Thyroid gland (tissue), 4 donors: Measurements from ENCODE around the gene PGP. TPM values are rescaled to one million over a fixed set of nuclear protein-coding genes. Genes with fewer than 3 reads are reported as not detected.

ENCODE experiments used
- DNase-seq, 2 donors: peaks; one replicate each; pipeline ENCODE4 v3.0.0-alpha.2; 2019
- H3K27ac ChIP-seq, 3 donors: fragments of 200-600 bp; sonication (generic); 1 replicate in 2 of 3; 2 replicates in 1 of 3; pipeline ENCODE4 v1.5.1; 2016 to 2019; ENCODE audit warnings: mild to moderate bottlenecking in 1 of 3, moderate library complexity in 1 of 3
- H3K27me3 ChIP-seq: fragments of 200-600 bp; sonication (generic); one replicate; pipeline ENCODE4 v1.5.1; 2019
- H3K36me3 ChIP-seq, 2 donors: fragments of 200-600 bp; sonication (generic); one replicate each; pipeline ENCODE4 v1.5.1; 2016 to 2019
- H3K4me1 ChIP-seq, 2 donors: fragments of 200-600 bp; sonication (generic); one replicate each; pipeline ENCODE4 v1.5.1; 2017 to 2019
- H3K4me3 ChIP-seq, 3 donors: fragments of 200-600 bp; sonication (generic); replicated peaks in 1 of 3; 1 replicate in 2 of 3; 2 replicates in 1 of 3; pipeline ENCODE4 v1.5.1; 2016; ENCODE audit warnings: mild to moderate bottlenecking in 1 of 3
- H3K9me3 ChIP-seq: fragments of 200-600 bp; sonication (generic); one replicate; pipeline ENCODE4 v1.5.1; 2017
- CTCF ChIP-seq, 6 experiments: fragments of 200-600 bp in 3 of 6; fragments of 450-650 bp in 3 of 6; sonication (generic) in 3 of 6; IDR thresholded peaks; one replicate each; pipeline ENCODE4 v1.5.1; 2016 to 2019; ENCODE audit warnings: antibody characterized with exemption in 6 of 6, mild to moderate bottlenecking in 2 of 6, inconsistent platforms in 1 of 6, moderate library complexity in 1 of 6
- POLR2A ChIP-seq, 2 donors: fragments of 450-650 bp; IDR thresholded peaks; one replicate each; pipeline ENCODE4 v1.6.1; 2017; ENCODE audit warnings: antibody characterized with exemption in 2 of 2, mild to moderate bottlenecking in 2 of 2, moderate library complexity in 1 of 2
- WGBS, 2 donors: methylation state at CpG; one replicate each; pipeline ENCODE4 v1.1.5; 2017; 5-methylcytosine and 5-hydroxymethylcytosine counted together
- intact Hi-C: fragments of 100-400 bp; cut with DNase I; formaldehyde crosslinking; loops from one replicate; pipeline ENCODE4 v1.15.1; 2023
- total RNA-seq, 4 donors: library from RNA; depleted of rRNA; stranded (reverse); fragments of >200 nt; gene quantifications; one replicate each; pipeline ENCODE4 v1.2.3, GENCODE V29; 2016

Gene PGP
- total RNA-seq, 4 donors from 2014 or later, result 13.4 to 44.0 (median 28.8) TPM

GRCh38 chr16:2181952-2182351, 32.7 kb downstream of the PGP start:
- 94 to 95% methylated on average over 16 to 19 of the region's 20 CpGs for WGBS, 2 donors
- H3K36me3 ChIP-seq, result peaks cover 0 to 9% of the 10 kb centered on the region in 2 donors
- no peaks in the 10 kb centered on the region for H3K27me3 ChIP-seq
- DNase-seq, result no peak
- no peaks in the 10 kb centered on the region for H3K4me1 ChIP-seq
- no peak for TF ChIP-seq POLR2A (IDR thresholded peaks at IDR 0.05)
- no peak for TF ChIP-seq CTCF (IDR thresholded peaks at IDR 0.05)
- H3K4me3 ChIP-seq, result no peak overlapping the region
- H3K27ac ChIP-seq, result no peak overlapping the region
- intact Hi-C loops, result no loop called here
- H3K9me3 ChIP-seq, result no peaks in the 10 kb centered on the region

- H3K4me3 ChIP-seq, result no peak overlapping the region
- WGBS, 2 donors, result 89 to 93% methylated on average over 21 to 28 of the region's 46 CpGs
- no peak overlapping the region for H3K27ac ChIP-seq
- no peak for DNase-seq
- TF ChIP-seq POLR2A (IDR thresholded peaks at IDR 0.05), result no peak
- TF ChIP-seq CTCF (IDR thresholded peaks at IDR 0.05), result no peak
- H3K9me3 ChIP-seq, result no peaks in the 10 kb centered on the region
- H3K27me3 ChIP-seq, result no peaks in the 10 kb centered on the region
- H3K4me1 ChIP-seq, result no peaks in the 10 kb centered on the region
- intact Hi-C loops, result no loop called here
- H3K36me3 ChIP-seq, result peaks cover 2 to 12% of the 10 kb centered on the region in 2 donors
These were observed 33.4 kb downstream of the PGP start for GRCh38 chr16:2180962-2181923.

GRCh38 chr16:2180461-2180860, 34.2 kb downstream of the PGP start:
- H3K9me3 ChIP-seq, result no peaks in the 10 kb centered on the region
- H3K27ac ChIP-seq, result no peak overlapping the region
- intact Hi-C loops, result no loop called here
- TF ChIP-seq POLR2A (IDR thresholded peaks at IDR 0.05), result no peak
- TF ChIP-seq CTCF (IDR thresholded peaks at IDR 0.05), result no peak
- no peak overlapping the region for H3K4me3 ChIP-seq
- no peaks in the 10 kb centered on the region for H3K4me1 ChIP-seq
- no peak for DNase-seq
- H3K27me3 ChIP-seq, result no peaks in the 10 kb centered on the region
- 95 to 98% methylated on average over 23 to 25 of the region's 43 CpGs for WGBS, 2 donors
- peaks cover 9 to 20% of the 10 kb centered on the region in 2 donors for H3K36me3 ChIP-seq

GRCh38 chr16:2179576-2179975, 35.1 kb downstream of the PGP start:
- no peaks in the 10 kb centered on the region for H3K9me3 ChIP-seq
- DNase-seq, result no peak
- H3K27me3 ChIP-seq, result no peaks in the 10 kb centered on the region
- H3K4me3 ChIP-seq, result no peak overlapping the region
- intact Hi-C loops, result no loop called here
- H3K4me1 ChIP-seq, result no peaks in the 10 kb centered on the region
- no peak overlapping the region for H3K27ac ChIP-seq
- WGBS, 2 donors, result 95 to 100% methylated on average over 6 to 24 of the region's 31 CpGs
- no peak for TF ChIP-seq CTCF (IDR thresholded peaks at IDR 0.05)
- no peak for TF ChIP-seq POLR2A (IDR thresholded peaks at IDR 0.05)
- H3K36me3 ChIP-seq, result peaks cover 18 to 28% of the 10 kb centered on the region in 2 donors

GRCh38 chr16:2179107-2179501, 35.5 kb downstream of the PGP start:
- 15 to 76% methylated on average over 6 to 11 of the region's 50 CpGs for WGBS, 2 donors
- no peak overlapping the region for H3K27ac ChIP-seq
- TF ChIP-seq CTCF (IDR thresholded peaks at IDR 0.05), result no peak
- no peak for TF ChIP-seq POLR2A (IDR thresholded peaks at IDR 0.05)
- no peaks in the 10 kb centered on the region for H3K27me3 ChIP-seq
- no peaks in the 10 kb centered on the region for H3K4me1 ChIP-seq
- no peak overlapping the region for H3K4me3 ChIP-seq
- H3K36me3 ChIP-seq, result peaks cover 23 to 32% of the 10 kb centered on the region in 2 donors
- intact Hi-C loops, result no loop called here
- no peaks in the 10 kb centered on the region for H3K9me3 ChIP-seq
- no peak for DNase-seq
